ENCODE data around the gene CARS2.

CARS2 gene, protein sequence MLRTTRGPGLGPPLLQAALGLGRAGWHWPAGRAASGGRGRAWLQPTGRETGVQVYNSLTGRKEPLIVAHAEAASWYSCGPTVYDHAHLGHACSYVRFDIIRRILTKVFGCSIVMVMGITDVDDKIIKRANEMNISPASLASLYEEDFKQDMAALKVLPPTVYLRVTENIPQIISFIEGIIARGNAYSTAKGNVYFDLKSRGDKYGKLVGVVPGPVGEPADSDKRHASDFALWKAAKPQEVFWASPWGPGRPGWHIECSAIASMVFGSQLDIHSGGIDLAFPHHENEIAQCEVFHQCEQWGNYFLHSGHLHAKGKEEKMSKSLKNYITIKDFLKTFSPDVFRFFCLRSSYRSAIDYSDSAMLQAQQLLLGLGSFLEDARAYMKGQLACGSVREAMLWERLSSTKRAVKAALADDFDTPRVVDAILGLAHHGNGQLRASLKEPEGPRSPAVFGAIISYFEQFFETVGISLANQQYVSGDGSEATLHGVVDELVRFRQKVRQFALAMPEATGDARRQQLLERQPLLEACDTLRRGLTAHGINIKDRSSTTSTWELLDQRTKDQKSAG

DNA sequence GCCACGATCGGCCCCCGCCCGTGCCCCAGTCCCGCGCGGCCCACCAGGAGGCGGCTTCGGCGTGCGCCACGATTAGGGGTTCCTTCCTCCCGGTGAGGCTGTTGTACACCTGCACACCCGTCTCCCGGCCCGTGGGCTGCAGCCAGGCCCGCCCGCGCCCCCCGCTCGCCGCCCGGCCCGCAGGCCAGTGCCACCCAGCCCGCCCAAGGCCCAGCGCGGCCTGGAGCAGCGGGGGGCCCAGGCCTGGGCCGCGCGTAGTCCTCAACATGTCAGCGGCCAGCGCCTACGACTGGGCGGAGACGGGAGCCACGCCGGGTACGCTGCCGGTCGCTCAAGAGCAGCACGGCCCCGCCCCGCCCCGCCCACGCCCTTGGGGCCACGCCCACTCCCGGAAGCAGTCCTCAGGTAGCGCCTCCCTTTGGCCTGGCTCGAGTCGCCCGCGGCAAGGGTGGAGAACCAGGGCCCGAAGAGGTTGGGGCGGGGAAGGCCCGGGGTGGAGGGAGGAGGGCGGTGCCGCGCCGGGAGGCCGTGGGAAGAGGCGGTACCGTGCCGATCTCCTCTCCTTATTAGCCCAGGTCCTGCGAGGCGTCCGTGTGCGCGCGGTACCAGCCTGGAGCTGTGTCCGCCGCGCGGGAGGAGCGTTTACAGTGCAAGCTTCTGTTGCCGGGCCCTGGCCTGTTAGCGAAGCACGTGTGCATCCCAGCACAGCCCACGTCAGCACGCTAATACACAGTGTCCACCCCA lies at the start of gene CARS2:
CARS2 (minus strand) TSS at position 291 of the 744 bp plus-strand sequence; CDS start at position 268, 23 bp downstream.
- Histone ChIP-seq H2AFZ (peak within 1 kb of the TSS; percentile 62), H3K9ac (no peak within 1 kb of the TSS), H3K4me3 (ENCODE audit: low read depth, low read length) (peak within 1 kb of the TSS; percentile 55), H3K9me3 (ENCODE audit: control insufficient read depth, low read length) (no peaks in the 10 kb centered on the region), H3K27me3 (ENCODE audit: control insufficient read depth, insufficient read depth, low read length) (no peaks in the 10 kb centered on the region), H3K4me1 (peaks cover 6% of the 10 kb centered on the region), H3K27ac (peak within 1 kb of the TSS; percentile 57), H3K36me3 (ENCODE audit: control insufficient read depth, insufficient read depth, low read length) (no peaks in the 10 kb centered on the region), H3K79me2 (peaks cover 6% of the 10 kb centered on the region), H3K4me2 (ENCODE audit: low read length) (peak within 1 kb of the TSS; percentile 64)
- no peak for TF ChIP-seq CTCF (IDR thresholded peaks at IDR 0.05)

DNA sequence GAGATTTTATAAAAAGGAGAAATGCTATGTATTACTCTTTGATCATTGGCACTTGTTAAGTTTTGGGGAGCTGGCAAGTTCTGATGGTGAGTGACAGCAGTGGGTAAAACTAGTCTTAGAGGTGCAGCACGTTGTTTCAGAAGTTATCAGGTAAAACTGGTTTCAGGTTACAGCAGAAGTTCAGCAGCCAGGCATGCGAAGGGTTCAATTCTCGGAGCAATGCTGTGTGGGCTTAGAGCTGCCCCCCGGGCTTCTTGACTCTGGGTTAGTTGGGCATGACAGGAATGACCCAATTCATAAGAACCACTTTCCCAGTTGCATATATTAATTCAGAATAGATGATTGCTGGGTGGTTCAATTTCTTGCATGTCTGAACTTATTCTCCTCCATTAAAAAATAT lies 42.4 kb upstream of the CARS2 start:
- H3K4me1 ChIP-seq = no peaks in the 10 kb centered on the region
- H3K27me3 ChIP-seq (ENCODE audit: control insufficient read depth, insufficient read depth, low read length) = no peaks in the 10 kb centered on the region
- no peak for TF ChIP-seq CTCF (IDR thresholded peaks at IDR 0.05)
- H3K4me2 ChIP-seq (ENCODE audit: low read length) = no peak overlapping the region
- no peak overlapping the region for H2AFZ ChIP-seq
- no peaks in the 10 kb centered on the region for H3K79me2 ChIP-seq
- no peaks in the 10 kb centered on the region for H3K9me3 ChIP-seq (ENCODE audit: control insufficient read depth, low read length)
- no peak overlapping the region for H3K27ac ChIP-seq
- no peak overlapping the region for H3K4me3 ChIP-seq (ENCODE audit: low read depth, low read length)
- no peak overlapping the region for H3K9ac ChIP-seq
- H3K36me3 ChIP-seq (ENCODE audit: control insufficient read depth, insufficient read depth, low read length) = no peaks in the 10 kb centered on the region

GRCh38 chr13:110746438-110746837 lies 40.5 kb upstream of the CARS2 start:
- Histone ChIP-seq H3K9me3 (ENCODE audit: control insufficient read depth, low read length) (no peaks in the 10 kb centered on the region), H3K9ac (no peak overlapping the region), H3K36me3 (ENCODE audit: control insufficient read depth, insufficient read depth, low read length) (no peaks in the 10 kb centered on the region), H3K4me2 (ENCODE audit: low read length) (peak overlapping the region; percentile 12), H2AFZ (no peak overlapping the region), H3K4me1 (no peaks in the 10 kb centered on the region), H3K27me3 (ENCODE audit: control insufficient read depth, insufficient read depth, low read length) (no peaks in the 10 kb centered on the region), H3K79me2 (no peaks in the 10 kb centered on the region), H3K27ac (no peak overlapping the region), H3K4me3 (ENCODE audit: low read depth, low read length) (no peak overlapping the region)
- no peak for TF ChIP-seq CTCF (IDR thresholded peaks at IDR 0.05)

DNA sequence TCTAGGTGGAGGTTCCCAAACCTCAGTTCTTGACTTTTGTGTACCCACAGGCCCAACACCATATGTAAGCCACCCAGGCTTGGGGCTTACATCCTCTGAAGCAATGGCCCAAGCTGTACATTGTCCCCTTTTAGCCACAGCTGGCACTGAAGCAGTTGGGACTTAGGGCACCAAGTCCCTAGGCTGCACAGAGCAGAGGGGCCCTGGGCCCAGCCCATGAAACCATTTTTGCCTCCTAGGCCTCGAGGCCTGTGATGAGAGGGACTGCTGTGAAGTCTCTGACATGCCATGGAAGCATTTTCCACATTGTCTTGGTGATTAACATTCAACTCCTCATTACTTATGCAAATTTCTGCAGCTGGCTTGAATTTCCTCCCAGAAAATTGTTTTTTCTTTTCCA lies 37.8 kb upstream of the CARS2 start:
- no peak for TF ChIP-seq CTCF (IDR thresholded peaks at IDR 0.05)

More for the DNA sequence above, 37.8 kb upstream of the CARS2 start:
- H3K27ac ChIP-seq = no peak overlapping the region
- no peaks in the 10 kb centered on the region for H3K4me1 ChIP-seq
- no peaks in the 10 kb centered on the region for H3K9me3 ChIP-seq (ENCODE audit: control insufficient read depth, low read length)
- no peaks in the 10 kb centered on the region for H3K36me3 ChIP-seq (ENCODE audit: control insufficient read depth, insufficient read depth, low read length)
- H3K4me2 ChIP-seq (ENCODE audit: low read length) = no peak overlapping the region
- H2AFZ ChIP-seq = no peak overlapping the region
- H3K9ac ChIP-seq = no peak overlapping the region
- H3K27me3 ChIP-seq (ENCODE audit: control insufficient read depth, insufficient read depth, low read length) = no peaks in the 10 kb centered on the region
- no peak overlapping the region for H3K4me3 ChIP-seq (ENCODE audit: low read depth, low read length)
- no peaks in the 10 kb centered on the region for H3K79me2 ChIP-seq
